H1 (cell line): ENCODE measurements around the gene TSPOAP1. TPM values are rescaled to one million over a fixed set of nuclear protein-coding genes. Genes with fewer than 3 reads are reported as not detected.

Source experiments
- CTCF ChIA-PET: fragments of 300-600 bp; sonication (Branson Sonifier 250); formaldehyde crosslinking; loops from one replicate; lab custom pipeline; 2021; ENCODE audit not compliant: partially characterized antibody; lab: Charles Lee
- POLR2A ChIA-PET: fragments of 300-600 bp; sonication (Branson Sonifier 250); formaldehyde crosslinking; loops from one replicate; lab custom pipeline; 2021; ENCODE audit warnings: inconsistent platforms; ENCODE audit not compliant: partially characterized antibody; lab: Charles Lee
- DNase-seq, 2 experiments: peaks; one replicate each; pipeline versions ENCODE4 v3.0.0 to v3.0.0-alpha.2; 2010 to 2022; ENCODE audit warnings: low spot score in 2 of 2, low read depth in 1 of 2, mixed read lengths in 1 of 2
- FAIRE-seq: peaks from 2 replicates; lab custom pipeline; 2011; peaks lifted over from hg19 to GRCh38; lab: Jason Lieb, UNC
- H2AFZ ChIP-seq: 2 replicates; pipeline ENCODE4 v1.8.1; 2012; ENCODE audit warnings: low read length, inconsistent platforms
- H2AK5ac ChIP-seq: 2 replicates; pipeline ENCODE4 v1.6.1; 2013; ENCODE audit warnings: low read depth, low read length
- H2BK120ac ChIP-seq: replicated peaks from 2 replicates; pipeline ENCODE3; 2013; ENCODE audit warnings: low read depth, low read length, inconsistent platforms
- H2BK12ac ChIP-seq: 2 replicates; pipeline ENCODE4 v1.6.1; 2013; ENCODE audit warnings: low read depth, low read length
- H2BK15ac ChIP-seq: 2 replicates; pipeline ENCODE4 v1.6.1; 2013; ENCODE audit warnings: low read length
- H2BK20ac ChIP-seq: 2 replicates; pipeline ENCODE4 v1.6.1; 2013; ENCODE audit warnings: low read length
- H2BK5ac ChIP-seq: 2 replicates; pipeline ENCODE4 v1.6.1; 2013; ENCODE audit warnings: low read depth, low read length
- H3K14ac ChIP-seq: 2 replicates; pipeline ENCODE4 v1.6.1; 2013; ENCODE audit warnings: inconsistent platforms; ENCODE audit not compliant: insufficient read length
- H3K18ac ChIP-seq: 2 replicates; pipeline ENCODE4 v1.6.1; 2013; ENCODE audit warnings: low read length; ENCODE audit errors: extremely low read depth
- H3K23ac ChIP-seq: 2 replicates; pipeline ENCODE4 v1.6.1; 2013; ENCODE audit warnings: inconsistent platforms; ENCODE audit not compliant: insufficient read length
- H3K23me2 ChIP-seq: 2 replicates; pipeline ENCODE4 v1.6.1; 2013; ENCODE audit warnings: low read depth, low read length
- H3K27ac ChIP-seq: 2 replicates; pipeline ENCODE4 v1.6.1; 2011; ENCODE audit warnings: low read depth, low read length, inconsistent platforms
- H3K27me3 ChIP-seq, 4 experiments: replicated peaks in 1 of 4; 1 replicate in 1 of 4; 2 replicates in 3 of 4; pipeline versions ENCODE4 v1.6.1 to v1.8.1; 2011 to 2013; ENCODE audit warnings: low read length in 3 of 4, mild to moderate bottlenecking in 3 of 4, inconsistent platforms in 2 of 4, mixed read lengths in 2 of 4, moderate library complexity in 1 of 4; ENCODE audit not compliant: control insufficient read depth in 3 of 4, insufficient read depth in 3 of 4; ENCODE audit errors: extremely low read depth in 1 of 4
- H3K36me3 ChIP-seq, 4 experiments: 2 replicates each; pipeline versions ENCODE4 v1.6.1 to v1.8.1; 2011 to 2013; ENCODE audit warnings: mild to moderate bottlenecking in 4 of 4, low read length in 3 of 4, moderate library complexity in 2 of 4, control low read depth in 1 of 4, inconsistent platforms in 1 of 4; ENCODE audit not compliant: insufficient read depth in 4 of 4, control insufficient read depth in 2 of 4
- H3K4ac ChIP-seq: replicated peaks from 2 replicates; pipeline ENCODE3; 2013; ENCODE audit warnings: low read length, low read depth, mixed read lengths, inconsistent platforms; ENCODE audit not compliant: insufficient read length
- H3K4me1 ChIP-seq, 4 experiments: replicated peaks in 1 of 4; 1 replicate in 1 of 4; 2 replicates in 3 of 4; pipeline versions ENCODE4 v1.6.1 to v1.8.1; 2011 to 2013; ENCODE audit warnings: low read length in 3 of 4, inconsistent platforms in 2 of 4, mixed read lengths in 1 of 4; ENCODE audit not compliant: insufficient read depth in 4 of 4, control insufficient read depth in 3 of 4
- H3K4me2 ChIP-seq, 2 experiments: 2 replicates each; pipeline versions ENCODE4 v1.6.1 to v1.8.1; 2011 to 2013; ENCODE audit warnings: low read depth in 2 of 2, low read length in 2 of 2, control low read depth in 1 of 2, inconsistent platforms in 1 of 2, mild to moderate bottlenecking in 1 of 2; ENCODE audit not compliant: insufficient read depth in 1 of 2
- H3K4me3 ChIP-seq, 4 experiments: fragments of 200-600, 300-600 bp in 1 of 4; sonication (generic), shearing (Covaris generic), sonication (Bioruptor Twin) in 1 of 4; 2 replicates each; pipeline versions ENCODE4 v1.5.1 to v1.8.1; 2011 to 2016; ENCODE audit warnings: low read length in 4 of 4, low read depth in 3 of 4, control low read depth in 2 of 4, inconsistent platforms in 2 of 4, mild to moderate bottlenecking in 2 of 4, mixed read lengths in 1 of 4, moderate library complexity in 1 of 4; ENCODE audit not compliant: insufficient read depth in 2 of 4; ENCODE audit errors: extremely low read depth in 1 of 4
- H3K56ac ChIP-seq: replicated peaks from 2 replicates; pipeline ENCODE3; 2013; ENCODE audit warnings: low read depth, mild to moderate bottlenecking, mixed read lengths, low read length, inconsistent platforms; ENCODE audit not compliant: insufficient read length
- H3K79me1 ChIP-seq: 2 replicates; pipeline ENCODE4 v1.6.1; 2013; ENCODE audit warnings: low read depth, low read length, control low read depth
- H3K79me2 ChIP-seq, 2 experiments: 2 replicates each; pipeline versions ENCODE4 v1.6.1 to v1.8.1; 2012 to 2013; ENCODE audit warnings: low read length in 2 of 2, mild to moderate bottlenecking in 2 of 2, inconsistent platforms in 1 of 2; ENCODE audit not compliant: insufficient read depth in 2 of 2, control insufficient read depth in 1 of 2
- H3K9ac ChIP-seq, 4 experiments: replicated peaks in 1 of 4; 1 replicate in 1 of 4; 2 replicates in 3 of 4; pipeline versions ENCODE4 v1.6.1 to v1.8.1; 2011 to 2013; ENCODE audit warnings: low read depth in 3 of 4, low read length in 3 of 4, control low read depth in 2 of 4, mild to moderate bottlenecking in 2 of 4, moderate library complexity in 2 of 4, inconsistent platforms in 1 of 4; ENCODE audit errors: extremely low read depth in 1 of 4
- H3K9me3 ChIP-seq, 2 experiments: 2 replicates each; pipeline versions ENCODE4 v1.6.1 to v1.8.1; 2012 to 2013; ENCODE audit warnings: mild to moderate bottlenecking in 2 of 2, moderate library complexity in 2 of 2, control low read depth in 1 of 2, inconsistent platforms in 1 of 2, low read depth in 1 of 2, low read length in 1 of 2, mixed read lengths in 1 of 2; ENCODE audit not compliant: insufficient read depth in 2 of 2
- H4K20me1 ChIP-seq, 2 experiments: replicated peaks in 1 of 2; 2 replicates each; pipeline versions ENCODE3 to v1.8.1; 2011 to 2013; ENCODE audit warnings: inconsistent platforms in 2 of 2, low read length in 2 of 2, mild to moderate bottlenecking in 1 of 2; ENCODE audit not compliant: insufficient read depth in 2 of 2, control insufficient read depth in 1 of 2
- H4K5ac ChIP-seq: 2 replicates; pipeline ENCODE4 v1.6.1; 2013; ENCODE audit warnings: low read length, low read depth, mixed read lengths, inconsistent platforms; ENCODE audit not compliant: insufficient read length
- H4K8ac ChIP-seq: 2 replicates; pipeline ENCODE4 v1.8.0; 2013; ENCODE audit warnings: mild to moderate bottlenecking, moderate library complexity, low read length, inconsistent platforms; ENCODE audit not compliant: insufficient read depth; ENCODE audit errors: extremely low read depth
- H4K91ac ChIP-seq: replicated peaks from 2 replicates; pipeline ENCODE3; 2013; ENCODE audit warnings: low read length, mixed read lengths, inconsistent platforms; ENCODE audit not compliant: insufficient read length
- CHD2 ChIP-seq: IDR thresholded peaks from 2 replicates; pipeline ENCODE4 v1.6.1; 2012; ENCODE audit warnings: low read length, improper control_type of control experiment
- POLR2A ChIP-seq, 2 experiments: IDR thresholded peaks; 1 replicate in 1 of 2; 2 replicates in 1 of 2; pipeline ENCODE4 v1.6.1; 2011; ENCODE audit warnings: low read depth in 2 of 2, low read length in 2 of 2, mild to moderate bottlenecking in 2 of 2; ENCODE audit errors: control extremely low read depth in 1 of 2
- SIRT6 ChIP-seq: IDR thresholded peaks from one replicate; pipeline ENCODE4 v1.7.1; 2012; ENCODE audit warnings: low read length, inconsistent platforms
- TAF7 ChIP-seq: optimal IDR thresholded peaks from 2 replicates; pipeline ENCODE3; 2011; ENCODE audit warnings: low read depth, mild to moderate bottlenecking, inconsistent platforms, low read length, moderate library complexity, borderline replicate concordance
- TBP ChIP-seq: IDR thresholded peaks from 2 replicates; pipeline ENCODE4 v1.6.1; 2011; ENCODE audit warnings: low read depth, low read length, improper control_type of control experiment
- WGBS, 2 experiments: shearing (Covaris generic) in 1 of 2; methylation state at CpG; one replicate each; pipeline versions ENCODE4 v1.1.6 to v1.1.7; 2013 to 2015; ENCODE audit warnings: low lambda C conversion rate in 2 of 2, mixed read lengths in 2 of 2, inconsistent platforms in 1 of 2, low coverage in 1 of 2, missing lambda C conversion rate in 1 of 2; ENCODE audit not compliant: insufficient replicate concordance in 2 of 2, insufficient coverage in 1 of 2, insufficient read length in 1 of 2; ENCODE audit errors: extremely low coverage in 1 of 2, missing lambda C conversion rate in 1 of 2; 5-methylcytosine and 5-hydroxymethylcytosine counted together
- polyA plus RNA-seq, 7 experiments: library from polyadenylated mRNA; depleted of rRNA in 3 of 7; stranded (reverse) in 5 of 7; unstranded in 2 of 7; fragments of >200 nt in 5 of 7; fragments of 200-250 nt in 2 of 7; gene quantifications; 1 replicate in 5 of 7; 2 replicates in 1 of 7; 4 replicates in 1 of 7; pipeline versions ENCODE4 v1.2.1 to v1.2.3, GENCODE V29; 2011 to 2013; ENCODE audit warnings: missing spikeins in 2 of 7, mixed read lengths in 2 of 7
- total RNA-seq: library from RNA; stranded (reverse); fragmentation: NEBNext Ultra II Directional; extraction: Animal tissue kit (Norgen Biotek cat#: 25700); gene quantifications from 2 replicates; pipeline ENCODE4 v1.2.1, GENCODE V29; 2021
- TF ChIP-seq, protein P1 (sequence below), 3 experiments: IDR thresholded peaks; 1 replicate in 2 of 3; 2 replicates in 1 of 3; pipeline versions ENCODE4 v1.5.1 to v1.6.1; 2011; ENCODE audit warnings: low read length in 3 of 3, mild to moderate bottlenecking in 3 of 3, inconsistent platforms in 2 of 3, low read depth in 1 of 3, moderate library complexity in 1 of 3; ENCODE audit not compliant: insufficient read depth in 1 of 3; ENCODE audit errors: control extremely low read depth in 1 of 3
- TF ChIP-seq, protein P2 (sequence below): IDR thresholded peaks from 2 replicates; pipeline ENCODE4 v1.6.1; 2012; ENCODE audit warnings: inconsistent platforms

Gene TSPOAP1
- total and polyA plus RNA-seq, 2 of the 8 experiments (the other 6 are each of a cell fraction or from before 2014, with no cell fraction given) = 7.6 to 9.2 TPM

DNA sequence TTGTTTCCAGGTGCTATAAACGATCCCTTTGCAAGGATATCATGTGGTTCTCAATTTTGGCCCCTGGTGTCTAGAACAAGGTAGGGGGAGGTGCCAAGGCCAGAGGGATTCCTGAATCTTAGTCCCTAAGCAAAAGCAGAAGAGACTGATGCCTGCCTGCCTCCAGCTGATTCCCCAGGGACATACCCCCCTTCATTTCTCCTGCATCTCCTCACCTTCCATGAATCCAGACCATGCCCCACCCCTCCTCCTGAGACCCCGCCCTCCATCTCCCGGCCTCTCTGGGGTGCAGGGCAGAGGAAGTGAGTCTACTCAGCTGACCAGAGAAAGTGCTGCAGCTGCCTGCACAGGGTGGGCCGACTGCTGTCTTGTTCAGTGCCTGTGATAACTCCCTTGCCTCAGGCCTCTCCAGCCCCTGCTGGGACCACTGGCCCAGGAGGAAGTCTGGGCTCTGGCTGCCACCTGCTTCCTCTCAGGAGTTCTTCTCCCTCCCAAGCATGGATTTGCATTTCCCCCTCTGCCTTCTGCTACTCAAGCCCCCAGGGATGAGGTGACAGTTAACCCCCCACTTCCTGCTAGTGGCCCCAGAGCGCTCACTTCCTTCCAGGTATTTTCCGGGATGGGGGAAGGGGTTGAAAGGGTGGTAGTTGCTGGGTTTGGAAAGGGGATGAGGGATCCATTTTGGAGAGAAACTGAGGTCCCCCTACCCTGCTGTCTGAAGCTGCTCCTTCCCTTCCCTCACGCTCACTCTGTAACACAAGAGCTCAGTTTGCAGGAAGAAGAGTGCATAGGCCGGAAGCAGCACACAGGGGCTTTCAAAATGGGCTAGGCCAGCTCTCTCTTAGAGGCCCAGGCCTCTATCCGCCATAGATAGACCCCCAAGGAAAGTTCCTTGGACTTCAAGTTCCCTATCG, 10.5 kb upstream of the TSPOAP1 start:
- Histone ChIP-seq H3K4me2 (peak overlapping the region; percentile 48 to 54; a peak in 3 of 4 replicates), H2BK5ac (peak overlapping the region; percentile 90)
- 72% methylated on average over 10 of the region's 10 CpGs; no CpG with 5 or more reads in 1 of the 2 experiments for WGBS, 2 experiments
- TF ChIP-seq TAF7 = peak; percentile 31
- TF ChIP-seq POLR2A (IDR thresholded peaks at IDR 0.05; ENCODE audit: control extremely low read depth in 1 of 2, low read depth in 2 of 2, low read length in 2 of 2) = peak in 1 of 2 experiments; percentile 73; a peak in 2 of 3 replicates
- TF ChIP-seq, protein P1, sequence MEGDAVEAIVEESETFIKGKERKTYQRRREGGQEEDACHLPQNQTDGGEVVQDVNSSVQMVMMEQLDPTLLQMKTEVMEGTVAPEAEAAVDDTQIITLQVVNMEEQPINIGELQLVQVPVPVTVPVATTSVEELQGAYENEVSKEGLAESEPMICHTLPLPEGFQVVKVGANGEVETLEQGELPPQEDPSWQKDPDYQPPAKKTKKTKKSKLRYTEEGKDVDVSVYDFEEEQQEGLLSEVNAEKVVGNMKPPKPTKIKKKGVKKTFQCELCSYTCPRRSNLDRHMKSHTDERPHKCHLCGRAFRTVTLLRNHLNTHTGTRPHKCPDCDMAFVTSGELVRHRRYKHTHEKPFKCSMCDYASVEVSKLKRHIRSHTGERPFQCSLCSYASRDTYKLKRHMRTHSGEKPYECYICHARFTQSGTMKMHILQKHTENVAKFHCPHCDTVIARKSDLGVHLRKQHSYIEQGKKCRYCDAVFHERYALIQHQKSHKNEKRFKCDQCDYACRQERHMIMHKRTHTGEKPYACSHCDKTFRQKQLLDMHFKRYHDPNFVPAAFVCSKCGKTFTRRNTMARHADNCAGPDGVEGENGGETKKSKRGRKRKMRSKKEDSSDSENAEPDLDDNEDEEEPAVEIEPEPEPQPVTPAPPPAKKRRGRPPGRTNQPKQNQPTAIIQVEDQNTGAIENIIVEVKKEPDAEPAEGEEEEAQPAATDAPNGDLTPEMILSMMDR (IDR thresholded peaks at IDR 0.05; ENCODE audit: control extremely low read depth in 1 of 3, insufficient read depth in 1 of 3, low read depth in 1 of 3, low read length in 3 of 3) = no peak
- TF ChIP-seq, protein P2, sequence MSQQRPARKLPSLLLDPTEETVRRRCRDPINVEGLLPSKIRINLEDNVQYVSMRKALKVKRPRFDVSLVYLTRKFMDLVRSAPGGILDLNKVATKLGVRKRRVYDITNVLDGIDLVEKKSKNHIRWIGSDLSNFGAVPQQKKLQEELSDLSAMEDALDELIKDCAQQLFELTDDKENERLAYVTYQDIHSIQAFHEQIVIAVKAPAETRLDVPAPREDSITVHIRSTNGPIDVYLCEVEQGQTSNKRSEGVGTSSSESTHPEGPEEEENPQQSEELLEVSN = peak; percentile 39; the same call in 1 of the 2 replicates
- peak; percentile 42; the same call in 1 of the 2 replicates for TF ChIP-seq TBP
- no peak for TF ChIP-seq CHD2
- TF ChIP-seq SIRT6 = no peak

More for the DNA sequence above, 10.5 kb upstream of the TSPOAP1 start:
- no peak overlapping the region for H3K14ac ChIP-seq
- H2AFZ ChIP-seq = no peak overlapping the region; the same call in 1 of the 2 replicates
- H3K36me3 ChIP-seq = no peaks in the 10 kb centered on the region
- H3K56ac ChIP-seq = no peak overlapping the region
- no peaks in the 10 kb centered on the region for H4K20me1 ChIP-seq
- H3K79me1 ChIP-seq = no peaks in the 10 kb centered on the region
- 0 out of 8 replicates have a peak overlapping the region, but pooled peaks of 1 of the 4 experiments have one; percentile 13 for H3K4me3 ChIP-seq
- peak overlapping the region; percentile 94 for H2BK120ac ChIP-seq
- H4K91ac ChIP-seq = peak overlapping the region; percentile 95
- H2BK15ac ChIP-seq = peak overlapping the region; percentile 74
- peak overlapping the region; percentile 98; the same call in 1 of the 2 replicates for H2BK20ac ChIP-seq
- H2BK12ac ChIP-seq = peak overlapping the region; percentile 88; the same call in 1 of the 2 replicates
- H3K79me2 ChIP-seq = no peaks in the 10 kb centered on the region
- 0 out of 2 replicates have a peak overlapping the region, but pooled peaks have one; percentile 1 for H4K8ac ChIP-seq
- CTCF ChIA-PET = interaction anchor here (0.7 to 18.5 kb wide), 7 partner anchors 11 to 81 kb away, joined by 3 to 384 read pairs (median 4); partner anchors contain the start of genes RNF43 and TSPOAP1
- FAIRE-seq = no peak
- peak overlapping the region; percentile 70 for H3K27ac ChIP-seq
- no peaks in the 10 kb centered on the region for H3K9me3 ChIP-seq
- H3K23ac ChIP-seq = no peak overlapping the region
- peak overlapping the region; percentile 86 for H3K18ac ChIP-seq
- POLR2A ChIA-PET = interaction anchor here (0.8 to 11.3 kb wide), 6 partner anchors 8 to 55 kb away, joined by 3 to 149 read pairs (median 18); partner anchors contain the start of genes SUPT4H1 and TSPOAP1
- peak in 1 of 2 experiments; percentile 73 for DNase-seq
- 0 out of 2 replicates have a peak overlapping the region, but pooled peaks have one; percentile 87 for H2AK5ac ChIP-seq
- H3K4ac ChIP-seq = peak overlapping the region; percentile 75
- no peaks in the 10 kb centered on the region for H3K23me2 ChIP-seq
- H3K4me1 ChIP-seq = peaks cover 4 to 24% (median 19%) of the 10 kb centered on the region in 4 experiments
- peaks cover 0 to 2% (median 0%) of the 10 kb centered on the region in 4 experiments; a peak in 3 of 7 replicates for H3K27me3 ChIP-seq
- no peak overlapping the region for H3K9ac ChIP-seq
- H4K5ac ChIP-seq = peak overlapping the region; percentile 23
